ENCODE results near the gene SLC22A15.
A peak's percentile ranks its signal among the peaks of the same experiment; 100 is the strongest.

SLC22A15 gene

GRCh38 chr1:116008656-116009390 is 32.5 kb downstream of the SLC22A15 start:
- no peak overlapping the region for H3K27ac ChIP-seq
- TF ChIP-seq EZH2 (IDR thresholded peaks at IDR 0.05) = no peak
- no peak for TF ChIP-seq FOXP2 (optimal IDR thresholded peaks at IDR 0.05; ENCODE audit: control extremely low read depth, extremely low read length, insufficient read depth)
- no peak for TF ChIP-seq POLR2AphosphoS5 (IDR thresholded peaks at IDR 0.05; ENCODE audit: borderline replicate concordance, low read depth, low read length)
- H3K9ac ChIP-seq (ENCODE audit: insufficient read length) = no peak overlapping the region
- H3K4me3 ChIP-seq = no peak overlapping the region
- no peak for DNase-seq (ENCODE audit: low read depth, low spot score)
- no peaks in the 10 kb centered on the region for H3K9me3 ChIP-seq (ENCODE audit: low read depth, low read length)
- no peaks in the 10 kb centered on the region for H3K36me3 ChIP-seq (ENCODE audit: insufficient read depth, low read length)

- Histone ChIP-seq H3K9ac (ENCODE audit: insufficient read length) (no peak overlapping the region), H3K27ac (no peak overlapping the region), H3K36me3 (ENCODE audit: insufficient read depth, low read length) (no peaks in the 10 kb centered on the region), H3K9me3 (ENCODE audit: low read depth, low read length) (no peaks in the 10 kb centered on the region), H3K4me3 (no peak overlapping the region)
- DNase-seq (ENCODE audit: low read depth, low spot score) = no peak
- TF ChIP-seq FOXP2 (optimal IDR thresholded peaks at IDR 0.05; ENCODE audit: control extremely low read depth, extremely low read length, insufficient read depth) (no peak), EZH2 (IDR thresholded peaks at IDR 0.05) (no peak), POLR2AphosphoS5 (IDR thresholded peaks at IDR 0.05; ENCODE audit: borderline replicate concordance, low read depth, low read length) (no peak)
These were observed 36.4 kb downstream of the SLC22A15 start for GRCh38 chr1:116012716-116013115.

DNA sequence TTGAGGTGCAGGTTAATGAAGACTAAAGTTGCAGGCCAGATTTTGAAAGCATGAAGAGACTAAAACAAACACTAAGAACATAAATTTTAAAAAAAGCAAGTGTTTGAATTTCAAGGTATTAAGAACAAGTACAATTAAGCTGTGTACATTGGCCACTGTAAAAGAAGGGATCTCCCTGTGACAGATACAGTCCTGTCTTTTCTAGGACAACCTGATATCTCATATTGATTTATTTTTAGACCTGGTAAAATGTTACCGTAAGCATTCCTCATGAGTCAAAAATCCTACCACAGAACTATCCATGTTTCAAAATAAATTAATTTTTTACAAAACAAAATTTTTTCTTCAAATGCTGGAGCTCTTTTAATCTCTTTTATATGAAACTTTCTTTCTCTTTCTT is 39.4 kb downstream of the SLC22A15 start:
- H3K9me3 ChIP-seq (ENCODE audit: low read depth, low read length) = no peaks in the 10 kb centered on the region
- no peak overlapping the region for H3K4me3 ChIP-seq
- H3K27ac ChIP-seq = no peak overlapping the region
- no peaks in the 10 kb centered on the region for H3K36me3 ChIP-seq (ENCODE audit: insufficient read depth, low read length)
- no peak for DNase-seq (ENCODE audit: low read depth, low spot score)
- no peak overlapping the region for H3K9ac ChIP-seq (ENCODE audit: insufficient read length)
- TF ChIP-seq FOXP2 (optimal IDR thresholded peaks at IDR 0.05; ENCODE audit: control extremely low read depth, extremely low read length, insufficient read depth) = no peak
- TF ChIP-seq EZH2 (IDR thresholded peaks at IDR 0.05) = no peak
- TF ChIP-seq POLR2AphosphoS5 (IDR thresholded peaks at IDR 0.05; ENCODE audit: borderline replicate concordance, low read depth, low read length) = no peak

DNA sequence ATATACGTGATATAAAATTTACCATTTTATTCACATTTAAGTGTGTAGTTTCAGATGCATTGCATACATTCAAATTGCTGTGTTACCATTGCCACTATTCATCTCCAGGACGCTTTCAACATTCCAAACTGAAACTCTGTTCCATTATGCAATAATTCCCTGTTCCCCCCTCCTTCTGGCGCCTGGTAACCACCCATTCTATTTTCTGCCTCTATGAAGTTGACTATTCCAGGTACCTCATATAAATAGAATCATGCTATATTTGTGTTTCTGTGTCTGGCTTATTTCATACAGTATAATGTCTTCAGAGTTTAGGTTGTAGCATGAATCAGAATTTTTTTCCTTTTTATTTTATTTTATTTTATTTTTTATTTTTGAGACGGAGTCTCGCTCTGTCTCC is 41.7 kb downstream of the SLC22A15 start:
- Histone ChIP-seq H3K36me3 (ENCODE audit: insufficient read depth, low read length) (no peaks in the 10 kb centered on the region), H3K9me3 (ENCODE audit: low read depth, low read length) (no peaks in the 10 kb centered on the region), H3K9ac (ENCODE audit: insufficient read length) (no peak overlapping the region), H3K27ac (no peak overlapping the region), H3K4me3 (no peak overlapping the region)
- TF ChIP-seq POLR2AphosphoS5 (IDR thresholded peaks at IDR 0.05; ENCODE audit: borderline replicate concordance, low read depth, low read length) (no peak), FOXP2 (optimal IDR thresholded peaks at IDR 0.05; ENCODE audit: control extremely low read depth, extremely low read length, insufficient read depth) (no peak), EZH2 (IDR thresholded peaks at IDR 0.05) (no peak)
- DNase-seq (ENCODE audit: low read depth, low spot score) = no peak

DNA sequence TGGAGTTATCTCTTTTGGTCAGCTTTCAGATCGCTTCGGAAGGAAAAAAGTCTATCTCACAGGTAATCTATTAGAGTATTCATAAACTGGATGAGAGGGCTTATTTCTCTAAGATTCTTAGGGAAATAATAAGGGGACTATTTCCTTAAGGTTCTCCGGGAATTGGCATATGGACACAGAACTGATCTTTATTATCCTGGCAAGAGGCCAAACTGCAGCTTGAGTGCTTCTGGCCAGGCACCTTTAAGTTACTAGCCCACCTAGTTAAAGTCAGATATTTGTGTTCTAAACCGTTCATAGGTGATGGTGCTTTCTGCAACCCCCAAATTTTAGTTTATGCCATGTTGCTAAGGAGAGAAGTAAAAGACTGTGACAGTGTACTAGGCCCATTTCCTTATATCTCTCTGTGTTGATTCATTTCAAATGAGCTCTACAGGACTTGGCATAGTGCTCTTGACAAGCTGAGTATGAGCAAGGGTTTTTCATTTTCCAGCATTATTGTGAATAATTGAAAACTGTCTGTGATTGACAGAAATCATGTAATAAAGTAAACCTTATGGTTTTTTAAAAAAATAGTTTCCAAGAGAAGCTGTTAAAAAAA is 43.4 kb downstream of the SLC22A15 start:
- no peak overlapping the region for H3K9ac ChIP-seq (ENCODE audit: insufficient read length)
- no peaks in the 10 kb centered on the region for H3K9me3 ChIP-seq (ENCODE audit: low read depth, low read length)
- H3K36me3 ChIP-seq (ENCODE audit: insufficient read depth, low read length) = no peaks in the 10 kb centered on the region
- DNase-seq (ENCODE audit: low read depth, low spot score) = no peak
- H3K4me3 ChIP-seq = no peak overlapping the region
- no peak for TF ChIP-seq FOXP2 (optimal IDR thresholded peaks at IDR 0.05; ENCODE audit: control extremely low read depth, extremely low read length, insufficient read depth)
- no peak for TF ChIP-seq EZH2 (IDR thresholded peaks at IDR 0.05)
- TF ChIP-seq POLR2AphosphoS5 (IDR thresholded peaks at IDR 0.05; ENCODE audit: borderline replicate concordance, low read depth, low read length) = no peak
- no peak overlapping the region for H3K27ac ChIP-seq

GRCh38 chr1:116020668-116021272 is 44.5 kb downstream of the SLC22A15 start:
- no peak overlapping the region for H3K4me3 ChIP-seq
- no peak for TF ChIP-seq EZH2 (IDR thresholded peaks at IDR 0.05)
- no peak for TF ChIP-seq POLR2AphosphoS5 (IDR thresholded peaks at IDR 0.05; ENCODE audit: borderline replicate concordance, low read depth, low read length)
- TF ChIP-seq FOXP2 (optimal IDR thresholded peaks at IDR 0.05; ENCODE audit: control extremely low read depth, extremely low read length, insufficient read depth) = no peak
- H3K27ac ChIP-seq = no peak overlapping the region
- no peak overlapping the region for H3K9ac ChIP-seq (ENCODE audit: insufficient read length)
- DNase-seq (ENCODE audit: low read depth, low spot score) = peak; percentile 34
- no peaks in the 10 kb centered on the region for H3K36me3 ChIP-seq (ENCODE audit: insufficient read depth, low read length)
- H3K9me3 ChIP-seq (ENCODE audit: low read depth, low read length) = no peaks in the 10 kb centered on the region

GRCh38 chr1:116024626-116025025 is 48.3 kb downstream of the SLC22A15 start:
- Histone ChIP-seq H3K4me3 (no peak overlapping the region), H3K9ac (ENCODE audit: insufficient read length) (no peak overlapping the region), H3K9me3 (ENCODE audit: low read depth, low read length) (no peaks in the 10 kb centered on the region), H3K36me3 (ENCODE audit: insufficient read depth, low read length) (no peaks in the 10 kb centered on the region), H3K27ac (no peak overlapping the region)
- TF ChIP-seq FOXP2 (optimal IDR thresholded peaks at IDR 0.05; ENCODE audit: control extremely low read depth, extremely low read length, insufficient read depth) (no peak), EZH2 (IDR thresholded peaks at IDR 0.05) (no peak), POLR2AphosphoS5 (IDR thresholded peaks at IDR 0.05; ENCODE audit: borderline replicate concordance, low read depth, low read length) (no peak)
- DNase-seq (ENCODE audit: low read depth, low spot score) = no peak

- DNase-seq (ENCODE audit: low read depth, low spot score) = no peak
- no peak overlapping the region for H3K9ac ChIP-seq (ENCODE audit: insufficient read length)
- no peaks in the 10 kb centered on the region for H3K36me3 ChIP-seq (ENCODE audit: insufficient read depth, low read length)
- H3K9me3 ChIP-seq (ENCODE audit: low read depth, low read length) = no peaks in the 10 kb centered on the region
- no peak overlapping the region for H3K4me3 ChIP-seq
- no peak overlapping the region for H3K27ac ChIP-seq
- TF ChIP-seq EZH2 (IDR thresholded peaks at IDR 0.05) = no peak
- no peak for TF ChIP-seq POLR2AphosphoS5 (IDR thresholded peaks at IDR 0.05; ENCODE audit: borderline replicate concordance, low read depth, low read length)
- no peak for TF ChIP-seq FOXP2 (optimal IDR thresholded peaks at IDR 0.05; ENCODE audit: control extremely low read depth, extremely low read length, insufficient read depth)
These were observed 50.3 kb downstream of the SLC22A15 start for GRCh38 chr1:116026631-116027030.
